Ovary (tissue), 9 donors: ENCODE measurements around the gene SGTB. TPM values are rescaled to one million over a fixed set of nuclear protein-coding genes. Genes with fewer than 3 reads are reported as not detected.

Source experiments
- DNase-seq, 5 donors: peaks; one replicate each; pipeline ENCODE4 v3.0.0-alpha.2; 2019 to 2020
- H3K27ac ChIP-seq, 2 donors: fragments of 200-600 bp; one replicate each; pipeline versions ENCODE4 v1.5.1 to v1.8.0; 2019 to 2022
- H3K27me3 ChIP-seq: fragments of 200-600 bp; one replicate; pipeline ENCODE4 v1.8.0; 2022
- H3K36me3 ChIP-seq: fragments of 200-600 bp; sonication (generic); one replicate; pipeline ENCODE4 v1.5.1; 2019
- H3K4me1 ChIP-seq: one replicate; pipeline ENCODE4 v1.8.1; 2013; ENCODE audit warnings: mild to moderate bottlenecking, moderate library complexity; ENCODE audit not compliant: insufficient read depth
- H3K4me3 ChIP-seq: fragments of 200-600 bp; sonication (generic); one replicate; pipeline ENCODE4 v1.5.1; 2017
- H3K9me3 ChIP-seq, 2 donors: fragments of 200-600 bp in 1 of 2; sonication (generic) in 1 of 2; one replicate each; pipeline versions ENCODE4 v1.5.1 to v1.8.1; 2013 to 2019; ENCODE audit warnings: mild to moderate bottlenecking in 1 of 2, moderate library complexity in 1 of 2
- EP300 ChIP-seq: sonication (generic); formaldehyde crosslinking; IDR thresholded peaks from one replicate; pipeline ENCODE4 v1.6.1; 2017; ENCODE audit warnings: antibody characterized with exemption
- POLR2A ChIP-seq: fragments of 450-650 bp; IDR thresholded peaks from one replicate; pipeline ENCODE4 v1.6.1; 2017; ENCODE audit warnings: antibody characterized with exemption, mild to moderate bottlenecking, moderate library complexity
- WGBS, 3 donors: extraction: QIAGEN DNeasy Blood & Tissue Kit in 1 of 3; methylation state at CpG; one replicate each; pipeline versions ENCODE4 v1.1.5 to v1.1.7; 2013 to 2017; 5-methylcytosine and 5-hydroxymethylcytosine counted together
- intact Hi-C, 4 donors: fragments of 100-400 bp; cut with DNase I; formaldehyde crosslinking; loops; one replicate each; pipeline versions ENCODE4 v1.11.0 to v1.15.1; 2022 to 2023
- polyA plus RNA-seq, 2 donors: library from polyadenylated mRNA; stranded (reverse); fragments of 200-250 nt in 1 of 2; fragments of 350-450 nt in 1 of 2; fragmentation: Illumina TruSeq in 1 of 2; extraction: RNeasy Lipid Tissue Mini Kit (QIAGEN cat#74804) in 1 of 2; gene quantifications; one replicate each; pipeline ENCODE4 v1.2.3, GENCODE V29; 2013 to 2014
- total RNA-seq, 7 donors: library from RNA; depleted of rRNA in 2 of 7; stranded (reverse); fragments of >200 nt in 2 of 7; fragmentation: NEBNext Ultra II Directional in 3 of 7; extraction: Animal tissue kit (Norgen Biotek cat#: 25700) in 3 of 7; gene quantifications; one replicate each; pipeline versions ENCODE4 v1.1.0 to v1.2.4, GENCODE V29; 2016 to 2023
- TF ChIP-seq, protein P1 (sequence below), 3 donors: fragments of 450-650 bp in 2 of 3; fragments of 200-600 bp in 1 of 3; IDR thresholded peaks; one replicate each; pipeline versions ENCODE4 v1.5.1 to v1.8.0; 2016 to 2022; ENCODE audit warnings: antibody characterized with exemption in 3 of 3, mild to moderate bottlenecking in 1 of 3
- donor health status: DM: no; HTN: no; CAD: no; lungs with moderate emphysema.
- donor health status: DM: no; HTN: no; CAD: no.
- donor health status: Bipolar disorder and iron deficiency.
- donor health status: DM: yes; HTN: yes; CAD: no.
- donor health status: DM: no; HTN: no; CAD: no.
- donor health status: DM: yes; HTN: yes; CAD: no.

SGTB gene
- total and polyA plus RNA-seq, 9 donors: 2.6 to 9.9 (median 7.1) TPM

GRCh38 chr5:65704621-65705239, 17.2 kb downstream of the SGTB start:
- Histone ChIP-seq H3K27me3 (no peaks in the 10 kb centered on the region), H3K4me3 (no peak overlapping the region), H3K27ac (no peak overlapping the region), H3K9me3 (no peaks in the 10 kb centered on the region), H3K4me1 (no peaks in the 10 kb centered on the region), H3K36me3 (no peaks in the 10 kb centered on the region)
- no peak for DNase-seq
- TF ChIP-seq, protein P1, sequence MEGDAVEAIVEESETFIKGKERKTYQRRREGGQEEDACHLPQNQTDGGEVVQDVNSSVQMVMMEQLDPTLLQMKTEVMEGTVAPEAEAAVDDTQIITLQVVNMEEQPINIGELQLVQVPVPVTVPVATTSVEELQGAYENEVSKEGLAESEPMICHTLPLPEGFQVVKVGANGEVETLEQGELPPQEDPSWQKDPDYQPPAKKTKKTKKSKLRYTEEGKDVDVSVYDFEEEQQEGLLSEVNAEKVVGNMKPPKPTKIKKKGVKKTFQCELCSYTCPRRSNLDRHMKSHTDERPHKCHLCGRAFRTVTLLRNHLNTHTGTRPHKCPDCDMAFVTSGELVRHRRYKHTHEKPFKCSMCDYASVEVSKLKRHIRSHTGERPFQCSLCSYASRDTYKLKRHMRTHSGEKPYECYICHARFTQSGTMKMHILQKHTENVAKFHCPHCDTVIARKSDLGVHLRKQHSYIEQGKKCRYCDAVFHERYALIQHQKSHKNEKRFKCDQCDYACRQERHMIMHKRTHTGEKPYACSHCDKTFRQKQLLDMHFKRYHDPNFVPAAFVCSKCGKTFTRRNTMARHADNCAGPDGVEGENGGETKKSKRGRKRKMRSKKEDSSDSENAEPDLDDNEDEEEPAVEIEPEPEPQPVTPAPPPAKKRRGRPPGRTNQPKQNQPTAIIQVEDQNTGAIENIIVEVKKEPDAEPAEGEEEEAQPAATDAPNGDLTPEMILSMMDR (IDR thresholded peaks at IDR 0.05): no peak
- TF ChIP-seq EP300: no peak
- TF ChIP-seq POLR2A: no peak
- intact Hi-C loops: no loop called here
- 88 to 94% (median 89%) methylated on average over 2 of the region's 2 CpGs for WGBS, 3 donors

DNA sequence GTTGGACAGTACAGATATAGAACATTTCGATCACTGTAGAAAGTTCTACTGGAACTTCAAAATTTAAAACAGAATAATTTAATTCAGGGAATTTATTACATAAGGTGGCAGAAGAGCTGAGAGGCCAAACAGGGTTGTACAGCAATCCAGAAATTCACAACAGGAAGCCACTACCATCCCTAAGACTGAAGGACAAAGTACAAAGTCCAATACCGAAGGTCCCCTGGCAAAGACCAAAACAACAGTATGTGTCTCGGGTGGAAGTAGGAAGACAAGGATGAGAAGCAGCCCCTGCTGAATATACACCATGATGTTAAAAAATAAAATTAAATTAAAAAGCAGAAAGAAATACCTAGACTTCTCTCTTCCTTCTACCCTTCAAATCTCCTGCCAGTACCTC, 19.9 kb downstream of the SGTB start:
- Histone ChIP-seq H3K4me3 (no peak overlapping the region), H3K27ac (no peak overlapping the region), H3K36me3 (no peaks in the 10 kb centered on the region), H3K9me3 (no peaks in the 10 kb centered on the region), H3K27me3 (no peaks in the 10 kb centered on the region), H3K4me1 (no peaks in the 10 kb centered on the region)
- WGBS, 3 donors: 92 to 94% (median 93%) methylated on average over 3 of the region's 3 CpGs
- intact Hi-C loops: no loop called here
- TF ChIP-seq, protein P1 (IDR thresholded peaks at IDR 0.05): no peak
- TF ChIP-seq POLR2A (no peak), EP300 (no peak)
- no peak for DNase-seq

DNA sequence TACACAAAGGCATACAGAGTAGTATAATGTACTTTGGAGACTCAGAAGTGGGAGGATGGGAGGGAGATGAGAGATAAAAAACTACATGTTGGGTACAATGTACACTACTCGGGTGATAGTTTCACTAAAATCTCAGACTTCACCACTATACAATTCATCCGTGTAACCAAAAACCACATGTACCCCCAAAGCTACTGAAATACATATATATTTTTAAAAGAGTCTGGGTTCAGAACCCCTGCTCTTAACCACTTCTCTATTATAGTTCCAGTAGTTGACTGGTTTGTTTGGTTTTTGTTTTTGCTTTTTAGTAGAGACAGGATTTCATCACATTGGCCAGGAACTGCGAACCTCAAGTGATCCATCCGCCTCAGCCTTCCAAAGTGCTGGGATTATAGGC, 22.6 kb downstream of the SGTB start:
- Histone ChIP-seq H3K4me3 (no peak overlapping the region), H3K9me3 (no peaks in the 10 kb centered on the region), H3K4me1 (no peaks in the 10 kb centered on the region), H3K27me3 (no peaks in the 10 kb centered on the region), H3K27ac (no peak overlapping the region), H3K36me3 (no peaks in the 10 kb centered on the region)
- TF ChIP-seq, protein P1 (IDR thresholded peaks at IDR 0.05): no peak
- TF ChIP-seq EP300: no peak
- TF ChIP-seq POLR2A: no peak
- 97 to 100% (median 97%) methylated on average over 4 of the region's 4 CpGs for WGBS, 3 donors
- DNase-seq: no peak
- intact Hi-C loops: no loop called here

DNA sequence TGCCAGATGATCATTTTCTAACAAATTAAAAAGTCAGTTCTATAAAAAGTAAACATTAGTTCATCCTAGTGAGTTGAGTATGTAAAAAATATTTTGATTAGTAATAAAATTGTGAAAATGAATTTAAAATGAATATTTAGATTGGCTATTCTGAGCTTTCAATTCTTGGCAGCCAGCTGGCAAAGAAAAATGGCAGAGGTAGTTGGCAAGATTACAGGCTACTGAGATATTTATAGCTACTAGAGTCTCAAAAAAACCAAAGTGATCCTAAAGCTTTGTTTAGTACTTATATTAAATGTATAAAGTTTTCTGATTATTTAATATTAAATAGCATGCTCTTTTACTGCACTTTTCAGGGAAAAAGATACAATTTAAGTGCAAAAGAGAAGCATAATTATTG, 25.0 kb downstream of the SGTB start:
- TF ChIP-seq, protein P1 (IDR thresholded peaks at IDR 0.05): no peak
- TF ChIP-seq EP300 (no peak), POLR2A (no peak)
- Histone ChIP-seq H3K27me3 (no peaks in the 10 kb centered on the region), H3K36me3 (no peaks in the 10 kb centered on the region), H3K4me3 (no peak overlapping the region), H3K27ac (no peak overlapping the region), H3K4me1 (no peaks in the 10 kb centered on the region), H3K9me3 (no peaks in the 10 kb centered on the region)
- no peak for DNase-seq
- intact Hi-C loops: no loop called here
